HepG2 (cell line): ENCODE data around the gene MORC3. TPM values are rescaled to one million over a fixed set of nuclear protein-coding genes. Genes with fewer than 3 reads are reported as not detected.
A peak's percentile ranks its signal among the peaks of the same experiment; 100 is the strongest.

Experiments
- BCL3 ChIP-seq: sonication (generic); formaldehyde crosslinking; IDR thresholded peaks from 2 replicates; pipeline ENCODE4 v1.5.1; 2020; ENCODE audit warnings: mild to moderate bottlenecking, missing genetic modification reagents, moderate library complexity
- EHMT2 ChIP-seq: fragments of 200-600 bp; sonication (generic); IDR thresholded peaks from 2 replicates; pipeline ENCODE4 v1.7.0; 2017; ENCODE audit warnings: antibody characterized with exemption, low read depth, low read length, borderline replicate concordance
- HNRNPK ChIP-seq: fragments of 200-400 bp; formaldehyde crosslinking; IDR thresholded peaks from 2 replicates; pipeline ENCODE4 v1.6.1; 2018; ENCODE audit warnings: low read length, low read depth, moderate library complexity, mild to moderate bottlenecking; ENCODE audit not compliant: poor library complexity, severe bottlenecking
- KLF12 ChIP-seq: sonication (generic); formaldehyde crosslinking; IDR thresholded peaks from 2 replicates; pipeline ENCODE4 v1.4.0; 2020; ENCODE audit warnings: missing genetic modification reagents, borderline replicate concordance
- MBD4 ChIP-seq: IDR thresholded peaks from 2 replicates; pipeline ENCODE4 v1.6.1; 2012; ENCODE audit warnings: low read length, inconsistent platforms, borderline replicate concordance
- RXRA ChIP-seq: sonication (generic); formaldehyde crosslinking; IDR thresholded peaks from 2 replicates; pipeline ENCODE4 v1.5.1; 2020; ENCODE audit warnings: missing genetic modification reagents
- SOX5 ChIP-seq: IDR thresholded peaks from 2 replicates; pipeline ENCODE4 v1.6.1; 2016; ENCODE audit warnings: borderline replicate concordance
- TBX2 ChIP-seq: sonication (generic); formaldehyde crosslinking; IDR thresholded peaks from 2 replicates; pipeline ENCODE4 v1.5.0; 2020; ENCODE audit warnings: missing genetic modification reagents, mild to moderate bottlenecking, borderline replicate concordance
- ZFP36L2 ChIP-seq: sonication (generic); formaldehyde crosslinking; IDR thresholded peaks from 2 replicates; pipeline ENCODE4 v1.4.0; 2020; ENCODE audit warnings: missing genetic modification reagents
- ZNF225 ChIP-seq: sonication (generic); formaldehyde crosslinking; IDR thresholded peaks from 2 replicates; pipeline ENCODE4 v1.4.0; 2020; ENCODE audit warnings: mild to moderate bottlenecking, missing genetic modification reagents
- ZNF331 ChIP-seq: sonication (generic); formaldehyde crosslinking; IDR thresholded peaks from 2 replicates; pipeline ENCODE4 v1.4.0; 2020; ENCODE audit warnings: missing genetic modification reagents
- ZNF430 ChIP-seq: sonication (generic); formaldehyde crosslinking; IDR thresholded peaks from 2 replicates; pipeline ENCODE4 v1.9.0; 2021; ENCODE audit warnings: mild to moderate bottlenecking, missing genetic modification reagents
- ZNF577 ChIP-seq: sonication (generic); formaldehyde crosslinking; IDR thresholded peaks from 2 replicates; pipeline ENCODE4 v1.4.0; 2020; ENCODE audit warnings: mild to moderate bottlenecking, low read depth, missing genetic modification reagents, borderline replicate concordance
- ZNF691 ChIP-seq: sonication (generic); formaldehyde crosslinking; IDR thresholded peaks from 2 replicates; pipeline ENCODE4 v1.4.0; 2020; ENCODE audit warnings: missing genetic modification reagents, low read depth, mild to moderate bottlenecking, borderline replicate concordance
- ZNF780A ChIP-seq: sonication (generic); formaldehyde crosslinking; IDR thresholded peaks from 2 replicates; pipeline ENCODE4 v1.8.0; 2022; ENCODE audit warnings: mild to moderate bottlenecking, missing genetic modification reagents, moderate library complexity
- ZNF841 ChIP-seq: sonication (generic); formaldehyde crosslinking; IDR thresholded peaks from 2 replicates; pipeline ENCODE4 v1.8.1; 2023; ENCODE audit warnings: missing genetic modification reagents, borderline replicate concordance
- polyA plus RNA-seq, 8 experiments: library from polyadenylated mRNA; depleted of rRNA in 3 of 8; stranded (reverse) in 7 of 8; unstranded in 1 of 8; fragments of >200 nt; fragmentation: Illumina TruSeq in 4 of 8; extraction: Trizol in 4 of 8; gene quantifications; 2 replicates each; pipeline versions ENCODE4 v1.2.1 to v1.2.3, GENCODE V29; 2011 to 2016; ENCODE audit warnings: low read depth in 4 of 8, missing spikeins in 1 of 8, mixed read lengths in 1 of 8; ENCODE audit not compliant: insufficient read depth in 1 of 8
- total RNA-seq, 5 experiments: library from RNA; depleted of rRNA; stranded (reverse); fragments of >200 nt; fragmentation: Illumina TruSeq; extraction: Trizol; gene quantifications; 2 replicates each; pipeline ENCODE4 v1.2.3, GENCODE V29; 2016; ENCODE audit warnings: low read depth in 1 of 5
- TF ChIP-seq, protein P1 (sequence below): sonication (generic); formaldehyde crosslinking; conservative IDR thresholded peaks from 2 replicates; pipeline ENCODE4 v1.5.0; 2020; ENCODE audit warnings: missing genetic modification reagents
- TF ChIP-seq, protein P2 (sequence below): sonication (generic); formaldehyde crosslinking; conservative IDR thresholded peaks from 2 replicates; pipeline ENCODE4 v1.4.0; 2020; ENCODE audit warnings: mild to moderate bottlenecking, missing genetic modification reagents, moderate library complexity
- TF ChIP-seq, protein P3 (sequence below): sonication (generic); formaldehyde crosslinking; IDR thresholded peaks from 2 replicates; pipeline ENCODE4 v1.5.1; 2020; ENCODE audit warnings: missing genetic modification reagents, mild to moderate bottlenecking, borderline replicate concordance

The MORC3 gene
- total and polyA plus RNA-seq, 2 of the 13 experiments (the other 11 are each of a cell fraction or from before 2014, with no cell fraction given) = 12.9 to 19.5 TPM

- TF ChIP-seq, protein P1, sequence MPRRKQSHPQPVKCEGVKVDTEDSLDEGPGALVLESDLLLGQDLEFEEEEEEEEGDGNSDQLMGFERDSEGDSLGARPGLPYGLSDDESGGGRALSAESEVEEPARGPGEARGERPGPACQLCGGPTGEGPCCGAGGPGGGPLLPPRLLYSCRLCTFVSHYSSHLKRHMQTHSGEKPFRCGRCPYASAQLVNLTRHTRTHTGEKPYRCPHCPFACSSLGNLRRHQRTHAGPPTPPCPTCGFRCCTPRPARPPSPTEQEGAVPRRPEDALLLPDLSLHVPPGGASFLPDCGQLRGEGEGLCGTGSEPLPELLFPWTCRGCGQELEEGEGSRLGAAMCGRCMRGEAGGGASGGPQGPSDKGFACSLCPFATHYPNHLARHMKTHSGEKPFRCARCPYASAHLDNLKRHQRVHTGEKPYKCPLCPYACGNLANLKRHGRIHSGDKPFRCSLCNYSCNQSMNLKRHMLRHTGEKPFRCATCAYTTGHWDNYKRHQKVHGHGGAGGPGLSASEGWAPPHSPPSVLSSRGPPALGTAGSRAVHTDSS (CRISPR knock-in tag) = no peak
- TF ChIP-seq MBD4 (no peak), SOX5 (CRISPR knock-in tag) (no peak; the same call in 1 of the 2 replicates), ZFP36L2 (CRISPR knock-in tag) (no peak), ZNF780A (CRISPR knock-in tag) (0 out of 2 replicates have a peak, but pooled peaks have one; percentile 0), KLF12 (CRISPR knock-in tag) (no peak), TBX2 (CRISPR knock-in tag) (peak; percentile 79), ZNF577 (no peak), EHMT2 (no peak), RXRA (CRISPR knock-in tag) (no peak), ZNF841 (CRISPR knock-in tag) (no peak), ZNF225 (CRISPR knock-in tag) (0 out of 2 replicates have a peak, but pooled peaks have one; percentile 16), BCL3 (no peak), HNRNPK (no peak), ZNF691 (CRISPR knock-in tag) (no peak; the same call in 1 of the 2 replicates), ZNF331 (peak; percentile 42; the same call in 1 of the 2 replicates), ZNF430 (CRISPR knock-in tag) (0 out of 2 replicates have a peak, but pooled peaks have one; percentile 22)
- TF ChIP-seq, protein P2, sequence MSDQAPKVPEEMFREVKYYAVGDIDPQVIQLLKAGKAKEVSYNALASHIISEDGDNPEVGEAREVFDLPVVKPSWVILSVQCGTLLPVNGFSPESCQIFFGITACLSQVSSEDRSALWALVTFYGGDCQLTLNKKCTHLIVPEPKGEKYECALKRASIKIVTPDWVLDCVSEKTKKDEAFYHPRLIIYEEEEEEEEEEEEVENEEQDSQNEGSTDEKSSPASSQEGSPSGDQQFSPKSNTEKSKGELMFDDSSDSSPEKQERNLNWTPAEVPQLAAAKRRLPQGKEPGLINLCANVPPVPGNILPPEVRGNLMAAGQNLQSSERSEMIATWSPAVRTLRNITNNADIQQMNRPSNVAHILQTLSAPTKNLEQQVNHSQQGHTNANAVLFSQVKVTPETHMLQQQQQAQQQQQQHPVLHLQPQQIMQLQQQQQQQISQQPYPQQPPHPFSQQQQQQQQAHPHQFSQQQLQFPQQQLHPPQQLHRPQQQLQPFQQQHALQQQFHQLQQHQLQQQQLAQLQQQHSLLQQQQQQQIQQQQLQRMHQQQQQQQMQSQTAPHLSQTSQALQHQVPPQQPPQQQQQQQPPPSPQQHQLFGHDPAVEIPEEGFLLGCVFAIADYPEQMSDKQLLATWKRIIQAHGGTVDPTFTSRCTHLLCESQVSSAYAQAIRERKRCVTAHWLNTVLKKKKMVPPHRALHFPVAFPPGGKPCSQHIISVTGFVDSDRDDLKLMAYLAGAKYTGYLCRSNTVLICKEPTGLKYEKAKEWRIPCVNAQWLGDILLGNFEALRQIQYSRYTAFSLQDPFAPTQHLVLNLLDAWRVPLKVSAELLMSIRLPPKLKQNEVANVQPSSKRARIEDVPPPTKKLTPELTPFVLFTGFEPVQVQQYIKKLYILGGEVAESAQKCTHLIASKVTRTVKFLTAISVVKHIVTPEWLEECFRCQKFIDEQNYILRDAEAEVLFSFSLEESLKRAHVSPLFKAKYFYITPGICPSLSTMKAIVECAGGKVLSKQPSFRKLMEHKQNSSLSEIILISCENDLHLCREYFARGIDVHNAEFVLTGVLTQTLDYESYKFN (CRISPR knock-in tag) = peak; percentile 50; the same call in 1 of the 2 replicates
- TF ChIP-seq, protein P3, sequence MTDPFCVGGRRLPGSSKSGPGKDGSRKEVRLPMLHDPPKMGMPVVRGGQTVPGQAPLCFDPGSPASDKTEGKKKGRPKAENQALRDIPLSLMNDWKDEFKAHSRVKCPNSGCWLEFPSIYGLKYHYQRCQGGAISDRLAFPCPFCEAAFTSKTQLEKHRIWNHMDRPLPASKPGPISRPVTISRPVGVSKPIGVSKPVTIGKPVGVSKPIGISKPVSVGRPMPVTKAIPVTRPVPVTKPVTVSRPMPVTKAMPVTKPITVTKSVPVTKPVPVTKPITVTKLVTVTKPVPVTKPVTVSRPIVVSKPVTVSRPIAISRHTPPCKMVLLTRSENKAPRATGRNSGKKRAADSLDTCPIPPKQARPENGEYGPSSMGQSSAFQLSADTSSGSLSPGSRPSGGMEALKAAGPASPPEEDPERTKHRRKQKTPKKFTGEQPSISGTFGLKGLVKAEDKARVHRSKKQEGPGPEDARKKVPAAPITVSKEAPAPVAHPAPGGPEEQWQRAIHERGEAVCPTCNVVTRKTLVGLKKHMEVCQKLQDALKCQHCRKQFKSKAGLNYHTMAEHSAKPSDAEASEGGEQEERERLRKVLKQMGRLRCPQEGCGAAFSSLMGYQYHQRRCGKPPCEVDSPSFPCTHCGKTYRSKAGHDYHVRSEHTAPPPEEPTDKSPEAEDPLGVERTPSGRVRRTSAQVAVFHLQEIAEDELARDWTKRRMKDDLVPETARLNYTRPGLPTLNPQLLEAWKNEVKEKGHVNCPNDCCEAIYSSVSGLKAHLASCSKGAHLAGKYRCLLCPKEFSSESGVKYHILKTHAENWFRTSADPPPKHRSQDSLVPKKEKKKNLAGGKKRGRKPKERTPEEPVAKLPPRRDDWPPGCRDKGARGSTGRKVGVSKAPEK (CRISPR knock-in tag) = no peak
Measured at GRCh38 chr21:36319767-36320420, at the start of gene MORC3 (continued).
